ENCODE results near the gene TMC2. TPM values are rescaled to one million over a fixed set of nuclear protein-coding genes. Genes with fewer than 3 reads are reported as not detected.
"Not testable (repeated sequence)": the region's sequence is repeated elsewhere in the genome, so short reads cannot be mapped to it uniquely, and the experiment has no call there.

Gene TMC2
- total RNA-seq = not detected

- peaks cover 45% of the 10 kb centered on the region for H3K27me3 Mint-ChIP-seq
- ATAC-seq (no peak), DNase-seq (no peak)
- no peaks in the 10 kb centered on the region for H3K9me3 Mint-ChIP-seq (ENCODE audit: low read depth)
- CTCF ChIA-PET = no interaction called here
- no peaks in the 10 kb centered on the region for H3K36me3 Mint-ChIP-seq
- no peaks in the 10 kb centered on the region for H3K4me1 Mint-ChIP-seq
- no peak within 1 kb of the TSS for H3K27ac Mint-ChIP-seq
- no peak within 1 kb of the TSS for H3K4me3 Mint-ChIP-seq
Observed at GRCh38 chr20:2536560-2536986, at the start of gene TMC2. Gene TMC2 (plus strand): TSS chr20:2536573. CDS start chr20:2536622, 49 bp downstream.

GRCh38 chr20:2502808-2503384 is 33.5 kb upstream of the TMC2 start:
- not testable (repeated sequence) for H3K27me3 Mint-ChIP-seq; H3K27ac Mint-ChIP-seq; H3K4me1 Mint-ChIP-seq; H3K4me3 Mint-ChIP-seq; DNase-seq; H3K9me3 Mint-ChIP-seq (ENCODE audit: low read depth); ATAC-seq
- peaks cover 24% of the 10 kb centered on the region for H3K36me3 Mint-ChIP-seq
- CTCF ChIA-PET = interaction anchor here (1.4 kb wide), 1 partner anchor 19 kb away, joined by 3 read pairs; no protein-coding TSS in a partner anchor

DNA sequence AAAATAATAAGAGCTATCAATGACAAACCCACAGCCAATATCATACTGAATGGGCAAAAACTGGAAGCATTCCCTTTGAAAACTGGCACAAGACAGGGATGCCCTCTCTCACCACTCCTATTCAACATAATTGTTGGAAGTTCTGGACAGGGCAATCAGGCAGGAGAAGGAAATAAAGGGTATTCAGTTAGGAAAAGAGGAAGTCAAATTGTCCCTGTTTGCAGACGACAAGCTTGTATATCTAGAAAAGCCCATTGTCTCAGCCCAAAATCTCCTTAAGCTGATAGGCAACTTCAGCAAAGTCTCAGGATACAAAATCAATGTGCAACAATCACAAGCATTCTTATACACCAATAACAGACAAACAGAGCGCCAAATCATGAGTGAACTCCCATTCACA is 31.6 kb upstream of the TMC2 start:
- ATAC-seq; DNase-seq; H3K9me3 Mint-ChIP-seq (ENCODE audit: low read depth); H3K27me3 Mint-ChIP-seq; H3K27ac Mint-ChIP-seq; H3K4me3 Mint-ChIP-seq; CTCF ChIA-PET: not testable (repeated sequence)
- peaks cover 15% of the 10 kb centered on the region for H3K36me3 Mint-ChIP-seq
- H3K4me1 Mint-ChIP-seq = peaks cover 20% of the 10 kb centered on the region

DNA sequence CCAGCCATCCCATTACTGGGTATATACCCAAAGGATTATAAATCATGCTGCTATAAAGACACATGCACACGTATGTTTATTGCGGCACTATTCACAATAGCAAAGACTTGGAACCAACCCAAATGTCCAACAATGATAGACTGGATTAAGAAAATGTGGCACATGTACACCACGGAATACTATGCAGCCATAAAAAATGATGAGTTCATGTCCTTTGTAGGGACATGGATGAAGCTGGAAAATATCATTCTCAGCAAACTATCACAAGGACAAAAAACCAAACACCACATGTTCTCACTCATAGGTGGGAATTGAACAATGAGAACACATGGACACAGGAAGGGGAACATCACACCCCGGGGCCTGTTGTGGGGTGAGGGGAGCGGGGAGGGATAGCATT is 29.9 kb upstream of the TMC2 start:
- not testable (repeated sequence) for H3K36me3 Mint-ChIP-seq; H3K27ac Mint-ChIP-seq; ATAC-seq; H3K27me3 Mint-ChIP-seq; H3K9me3 Mint-ChIP-seq (ENCODE audit: low read depth); H3K4me3 Mint-ChIP-seq; DNase-seq
- H3K4me1 Mint-ChIP-seq = peaks cover 20% of the 10 kb centered on the region
- CTCF ChIA-PET = interaction anchor here (9.6 kb wide), 1 partner anchor 16 kb away, joined by 109 read pairs; no protein-coding TSS in a partner anchor

DNA sequence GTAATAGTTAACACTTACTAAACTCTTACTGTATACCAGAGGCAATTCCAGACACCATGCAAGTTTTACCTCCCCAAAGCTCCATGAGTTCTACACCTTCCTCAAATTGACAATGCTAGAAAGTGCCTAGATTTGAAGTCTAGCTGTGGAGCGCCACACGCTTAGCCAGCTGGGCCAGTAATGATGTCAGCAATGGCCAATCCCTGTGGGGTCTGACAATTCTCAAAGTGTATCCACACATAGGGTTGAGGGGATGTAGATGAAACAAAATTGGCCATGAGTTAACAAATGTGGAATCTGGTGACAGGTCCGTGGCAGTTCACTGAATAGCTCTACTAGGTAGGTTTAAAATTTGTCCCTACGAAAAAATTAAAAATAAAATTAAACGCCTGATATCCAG is 28.9 kb upstream of the TMC2 start:
- no peak overlapping the region for H3K27ac Mint-ChIP-seq

GRCh38 chr20:2507875-2508630 is 28.3 kb upstream of the TMC2 start:
- CTCF ChIA-PET = interaction anchor here (0.9 to 9.6 kb wide), 3 partner anchors 14 to 145 kb away, joined by 3 to 109 read pairs (median 3); partner anchors contain the start of gene NOP56
- Mint-ChIP-seq H3K36me3 (peaks cover 5% of the 10 kb centered on the region), H3K27ac (peak overlapping the region; percentile 96), H3K4me1 (peaks cover 20% of the 10 kb centered on the region), H3K4me3 (peak overlapping the region; percentile 96), H3K9me3 (ENCODE audit: low read depth) (no peaks in the 10 kb centered on the region), H3K27me3 (peaks cover 16% of the 10 kb centered on the region)
- ATAC-seq (peak; percentile 11), DNase-seq (no peak)

More for the DNA sequence above, 28.9 kb upstream of the TMC2 start:
- no peak for DNase-seq
- no peak for ATAC-seq
- H3K27me3 Mint-ChIP-seq = peaks cover 12% of the 10 kb centered on the region
- H3K4me3 Mint-ChIP-seq = peak overlapping the region; percentile 96
- peaks cover 5% of the 10 kb centered on the region for H3K36me3 Mint-ChIP-seq
- no peaks in the 10 kb centered on the region for H3K9me3 Mint-ChIP-seq (ENCODE audit: low read depth)
- CTCF ChIA-PET = interaction anchor here (0.9 to 9.6 kb wide), 3 partner anchors 15 to 145 kb away, joined by 3 to 109 read pairs (median 3); partner anchors contain the start of gene NOP56
- peaks cover 20% of the 10 kb centered on the region for H3K4me1 Mint-ChIP-seq

DNA sequence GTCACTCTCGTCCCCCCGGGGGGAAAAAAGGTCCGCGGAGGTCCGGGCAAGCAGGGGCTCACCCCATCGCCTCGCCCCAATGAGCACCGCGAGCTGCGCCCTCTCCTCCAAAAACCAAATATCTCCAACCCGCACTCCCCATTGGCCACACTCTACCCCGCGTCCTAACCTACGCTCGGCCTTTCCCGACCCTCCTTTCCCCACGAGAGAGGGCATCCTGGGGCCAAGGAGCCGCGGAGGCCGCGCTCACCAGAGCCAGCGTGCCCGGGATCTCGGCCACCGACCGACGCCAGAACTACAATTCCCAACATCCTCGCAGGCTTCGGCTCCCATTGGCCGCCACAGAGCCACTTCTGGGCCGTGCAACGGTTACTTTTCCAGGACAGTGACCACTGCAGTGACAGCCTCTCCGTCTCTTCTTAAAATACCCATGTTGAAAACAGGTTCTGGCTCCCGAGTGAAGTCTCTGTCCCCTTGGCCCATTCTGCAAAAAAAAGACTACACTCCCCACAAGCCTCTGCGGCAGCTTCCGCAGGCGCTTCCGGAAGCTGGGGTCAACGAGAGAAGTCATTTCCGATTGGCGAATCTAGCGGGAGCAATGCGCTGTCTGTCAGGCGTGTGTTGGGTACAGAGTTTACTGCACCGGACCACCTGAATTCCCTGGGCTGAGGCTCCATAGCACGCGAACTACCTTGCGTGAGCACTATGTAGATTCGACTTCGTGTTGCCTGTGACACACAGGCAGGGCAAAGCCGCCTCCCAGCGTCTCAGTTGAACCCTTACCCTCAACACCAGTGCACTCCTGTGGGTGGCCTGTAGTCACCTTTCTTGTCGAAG is 27.5 kb upstream of the TMC2 start, which contains the start of gene ZNF343:
ZNF343 (minus strand) TSS at position 285 of the 837 bp plus-strand sequence. CDS start 15,020 bp downstream, outside the sequence.
- peaks cover 5% of the 10 kb centered on the region for H3K36me3 Mint-ChIP-seq
- H3K27ac Mint-ChIP-seq = peak within 1 kb of the TSS; percentile 96
- peak within 1 kb of the TSS; percentile 96 for H3K4me3 Mint-ChIP-seq
- peak; percentile 89 for DNase-seq
- peaks cover 20% of the 10 kb centered on the region for H3K4me1 Mint-ChIP-seq
- peak; percentile 97 for ATAC-seq
- peaks cover 24% of the 10 kb centered on the region for H3K27me3 Mint-ChIP-seq
- no peaks in the 10 kb centered on the region for H3K9me3 Mint-ChIP-seq (ENCODE audit: low read depth)
- CTCF ChIA-PET = interaction anchor here (0.9 to 9.6 kb wide), 4 partner anchors 13 to 142 kb away, joined by 3 to 109 read pairs (median 3); partner anchors contain the start of gene SNRPB

DNA sequence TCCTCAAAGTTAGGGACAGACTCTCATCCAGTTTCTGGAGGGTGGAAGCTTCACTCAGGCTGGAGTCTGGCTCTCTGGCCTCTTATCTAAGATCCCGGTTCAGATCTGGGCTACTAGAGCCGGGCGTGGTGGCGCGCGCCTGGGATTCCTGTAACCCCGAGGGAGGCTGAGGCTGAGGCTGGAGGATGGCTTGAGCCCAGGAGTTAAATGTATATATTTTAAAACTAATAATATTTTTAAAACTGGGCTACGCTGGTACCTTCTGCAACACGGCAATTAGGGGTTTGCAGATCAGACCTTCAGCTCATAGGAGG is 26.9 kb upstream of the TMC2 start:
- ATAC-seq (no peak), DNase-seq (no peak)
- CTCF ChIA-PET = interaction anchor here (0.9 to 9.6 kb wide), 3 partner anchors 13 to 39 kb away, joined by 3 to 109 read pairs (median 3); partner anchors contain the start of gene SNRPB
- peaks cover 20% of the 10 kb centered on the region for H3K4me1 Mint-ChIP-seq
- H3K4me3 Mint-ChIP-seq = peak overlapping the region; percentile 96
- H3K27me3 Mint-ChIP-seq = peaks cover 29% of the 10 kb centered on the region
- H3K9me3 Mint-ChIP-seq (ENCODE audit: low read depth) = no peaks in the 10 kb centered on the region
- H3K27ac Mint-ChIP-seq = peak overlapping the region; percentile 96
- H3K36me3 Mint-ChIP-seq = peaks cover 5% of the 10 kb centered on the region

DNA sequence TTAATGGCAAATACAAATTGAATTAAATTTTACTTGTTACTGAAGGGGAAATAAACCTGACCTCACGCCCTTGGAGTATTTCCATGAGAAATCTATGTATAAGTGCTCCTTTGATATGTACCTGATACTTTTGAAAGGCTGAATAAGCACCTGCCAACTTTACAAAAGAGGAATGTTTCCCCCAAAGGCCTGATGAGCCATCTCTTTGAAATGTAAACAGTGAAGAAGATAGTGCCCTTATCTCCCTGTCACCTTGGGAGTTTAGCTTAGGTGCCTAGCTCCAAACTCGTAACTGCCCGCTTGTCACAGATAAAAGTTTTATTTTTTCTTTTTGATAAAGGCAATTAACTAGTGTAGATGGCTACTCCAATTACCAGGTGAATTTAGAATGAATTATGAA is 26.6 kb upstream of the TMC2 start:
- DNase-seq (no peak), ATAC-seq (no peak)
- Mint-ChIP-seq H3K4me1 (peaks cover 20% of the 10 kb centered on the region), H3K27me3 (peaks cover 31% of the 10 kb centered on the region), H3K4me3 (peak overlapping the region; percentile 96), H3K9me3 (ENCODE audit: low read depth) (no peaks in the 10 kb centered on the region), H3K36me3 (peaks cover 5% of the 10 kb centered on the region), H3K27ac (no peak overlapping the region)
- CTCF ChIA-PET = interaction anchor here (1.1 to 9.6 kb wide), 2 partner anchors 12 to 39 kb away, joined by 3 to 109 read pairs; partner anchors contain the start of gene SNRPB

- Mint-ChIP-seq H3K4me3 (no peak overlapping the region), H3K27me3 (peaks cover 34% of the 10 kb centered on the region), H3K4me1 (no peaks in the 10 kb centered on the region), H3K27ac (no peak overlapping the region), H3K9me3 (ENCODE audit: low read depth) (no peaks in the 10 kb centered on the region), H3K36me3 (no peaks in the 10 kb centered on the region)
- CTCF ChIA-PET = interaction anchor here (1.1 to 9.6 kb wide), 3 partner anchors 7 to 132 kb away, joined by 3 to 109 read pairs (median 4); no protein-coding TSS in a partner anchor
- ATAC-seq = no peak
- DNase-seq = no peak
Observed at GRCh38 chr20:2515203-2515602, 21.2 kb upstream of the TMC2 start.

DNA sequence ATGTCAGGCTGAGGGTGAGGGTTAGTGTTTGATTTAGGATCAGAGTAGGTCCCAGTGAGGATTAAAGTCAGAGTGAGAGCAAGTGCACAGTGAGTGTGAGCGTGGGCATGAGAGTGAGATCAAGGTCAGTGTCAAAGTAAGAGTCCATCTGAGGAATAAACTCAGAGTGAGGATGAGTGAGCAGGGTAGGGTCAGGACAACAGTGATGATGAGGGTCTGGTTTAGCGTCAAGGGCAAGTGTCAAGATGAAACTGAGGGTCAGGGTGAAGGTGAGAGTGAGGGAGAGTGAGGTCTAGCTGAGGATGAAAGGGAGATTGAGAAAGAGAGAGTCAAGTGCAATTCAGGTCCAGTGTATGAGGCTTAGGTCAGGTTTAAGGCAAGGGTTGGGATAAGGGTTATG is 20.0 kb upstream of the TMC2 start:
- DNase-seq (no peak), ATAC-seq (no peak)
- Mint-ChIP-seq H3K36me3 (no peaks in the 10 kb centered on the region), H3K27me3 (peaks cover 32% of the 10 kb centered on the region), H3K27ac (no peak overlapping the region), H3K9me3 (ENCODE audit: low read depth) (no peaks in the 10 kb centered on the region), H3K4me1 (peaks cover 3% of the 10 kb centered on the region), H3K4me3 (no peak overlapping the region)
- CTCF ChIA-PET = no interaction called here

DNA sequence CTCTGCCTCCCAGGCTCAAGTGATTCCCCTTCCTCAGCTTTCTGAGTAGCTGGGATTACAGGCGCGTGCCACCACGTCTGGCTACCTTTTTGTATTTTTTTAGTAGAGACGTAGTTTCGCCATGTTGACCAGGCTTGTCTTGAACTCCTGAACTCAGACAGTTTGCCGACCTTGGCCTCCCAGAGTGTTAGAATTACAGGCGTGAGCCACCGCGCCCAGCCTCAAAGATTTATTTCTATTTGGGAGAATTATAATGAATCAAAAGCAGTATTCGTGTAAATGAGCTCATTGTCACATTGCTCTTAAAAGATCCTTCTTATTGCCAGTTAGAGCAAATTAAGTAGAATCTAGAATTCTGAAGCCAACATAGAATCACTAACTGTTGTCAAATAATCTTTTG is 18.3 kb upstream of the TMC2 start:
- H3K9me3 Mint-ChIP-seq (ENCODE audit: low read depth) = no peaks in the 10 kb centered on the region
- peaks cover 13% of the 10 kb centered on the region for H3K4me1 Mint-ChIP-seq
- H3K27ac Mint-ChIP-seq = no peak overlapping the region
- CTCF ChIA-PET = interaction anchor here (1.3 kb wide), 1 partner anchor 10 kb away, joined by 3 read pairs; no protein-coding TSS in a partner anchor
- no peak overlapping the region for H3K4me3 Mint-ChIP-seq
- H3K27me3 Mint-ChIP-seq = peaks cover 21% of the 10 kb centered on the region
- no peaks in the 10 kb centered on the region for H3K36me3 Mint-ChIP-seq
- DNase-seq = no peak
- ATAC-seq = no peak

DNA sequence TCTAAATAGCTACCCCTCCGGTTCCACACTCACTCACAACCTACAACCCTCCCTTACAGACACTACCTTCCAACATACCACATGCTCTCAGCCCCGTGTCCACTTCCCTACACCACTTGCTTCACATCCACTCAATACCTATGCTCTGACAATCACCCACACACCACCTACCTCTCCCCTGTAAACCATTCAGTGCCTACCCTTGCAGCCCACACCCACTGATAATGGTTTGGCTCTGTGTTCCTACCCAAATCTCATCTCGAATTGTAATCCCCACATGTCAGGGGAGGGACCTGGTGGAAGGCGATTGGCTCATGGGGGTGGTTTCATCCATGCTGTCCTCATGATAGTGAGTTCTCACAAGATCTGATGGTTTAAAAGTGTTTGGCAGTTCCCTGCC is 17.8 kb upstream of the TMC2 start:
- no peaks in the 10 kb centered on the region for H3K9me3 Mint-ChIP-seq (ENCODE audit: low read depth)
- no peak for ATAC-seq
- CTCF ChIA-PET = interaction anchor here (1.3 kb wide), 1 partner anchor 9 kb away, joined by 3 read pairs; no protein-coding TSS in a partner anchor

More for the DNA sequence above, 17.8 kb upstream of the TMC2 start:
- H3K4me1 Mint-ChIP-seq = peaks cover 14% of the 10 kb centered on the region
- no peak overlapping the region for H3K4me3 Mint-ChIP-seq
- peaks cover 17% of the 10 kb centered on the region for H3K27me3 Mint-ChIP-seq
- H3K27ac Mint-ChIP-seq = no peak overlapping the region
- no peak for DNase-seq
- H3K36me3 Mint-ChIP-seq = no peaks in the 10 kb centered on the region

All from activated CD8-positive, alpha-beta memory T cell treated with anti-CD3 and anti-CD28 coated beads, Interleukin-2, amount 10 ng/mL, durations not matched to agents 7 days and 5 days (primary cell).